ENCODE results near the gene MLH1.

MLH1 gene

GRCh38 chr3:36981006-36981405, 12.3 kb upstream of the MLH1 start:
- no peak for DNase-seq (ENCODE audit: low read depth)

- DNase-seq (ENCODE audit: low read depth), result no peak
Measured at GRCh38 chr3:36988356-36988755, 5.0 kb upstream of the MLH1 start.

- no peak for DNase-seq (ENCODE audit: low read depth)
Measured at GRCh38 chr3:36989005-36989404, 4.3 kb upstream of the MLH1 start.

GRCh38 chr3:36989568-36989967, 3.8 kb upstream of the MLH1 start:
- DNase-seq (ENCODE audit: low read depth), result no peak

- no peak for DNase-seq (ENCODE audit: low read depth)
Measured at GRCh38 chr3:36991147-36991546, 2.2 kb upstream of the MLH1 start.

- peak; percentile 82 for DNase-seq (ENCODE audit: low read depth)
Measured at GRCh38 chr3:36991923-36992805, 1.2 kb upstream of the MLH1 start.

- DNase-seq (ENCODE audit: low read depth), result no peak
Measured at GRCh38 chr3:36992806-36993325, 452 bp upstream of the MLH1 start, which contains the start of gene EPM2AIP1. Gene EPM2AIP1 (minus strand): TSS chr3:36993131. CDS start chr3:36993077, 54 bp downstream.

GRCh38 chr3:37014620-37015019, 21.3 kb downstream of the MLH1 start:
- no peak for DNase-seq (ENCODE audit: low read depth)

- DNase-seq (ENCODE audit: low read depth), result no peak
Measured at GRCh38 chr3:37015642-37016041, 22.3 kb downstream of the MLH1 start.

- DNase-seq (ENCODE audit: low read depth), result no peak
Measured at GRCh38 chr3:37016903-37017302, 23.6 kb downstream of the MLH1 start.

- DNase-seq (ENCODE audit: low read depth), result no peak
Measured at GRCh38 chr3:37017683-37018082, 24.4 kb downstream of the MLH1 start.

- peak; percentile 17 for DNase-seq (ENCODE audit: low read depth)
Measured at GRCh38 chr3:37024092-37024491, 30.8 kb downstream of the MLH1 start.

GRCh38 chr3:37024820-37025405, 31.6 kb downstream of the MLH1 start:
- no peak for DNase-seq (ENCODE audit: low read depth)

- DNase-seq (ENCODE audit: low read depth), result no peak
Measured at GRCh38 chr3:37025561-37026335, 32.4 kb downstream of the MLH1 start.

GRCh38 chr3:37026851-37027250, 33.5 kb downstream of the MLH1 start:
- no peak for DNase-seq (ENCODE audit: low read depth)

- peak; percentile 50 for DNase-seq (ENCODE audit: low read depth)
Measured at GRCh38 chr3:37028329-37028728, 35.0 kb downstream of the MLH1 start.

GRCh38 chr3:37029111-37029510, 35.8 kb downstream of the MLH1 start:
- DNase-seq (ENCODE audit: low read depth), result no peak

GRCh38 chr3:37029516-37030163, 36.3 kb downstream of the MLH1 start:
- DNase-seq (ENCODE audit: low read depth), result no peak

- DNase-seq (ENCODE audit: low read depth), result no peak
Measured at GRCh38 chr3:37030588-37030987, 37.3 kb downstream of the MLH1 start.

GRCh38 chr3:37031096-37031682, 37.9 kb downstream of the MLH1 start:
- no peak for DNase-seq (ENCODE audit: low read depth)

GRCh38 chr3:37032961-37033360, 39.6 kb downstream of the MLH1 start:
- no peak for DNase-seq (ENCODE audit: low read depth)

GRCh38 chr3:37037352-37037751, 44.0 kb downstream of the MLH1 start:
- no peak for DNase-seq (ENCODE audit: low read depth)

Data from amniotic epithelial cell (primary cell).